Subcutaneous adipose tissue (tissue), 4 donors: Measurements from ENCODE around the gene EIF2AK2. TPM values are rescaled to one million over a fixed set of nuclear protein-coding genes. Genes with fewer than 3 reads are reported as not detected.

Experiments used
- total RNA-seq, 4 donors: library from RNA; depleted of rRNA; stranded (reverse); fragments of >200 nt; gene quantifications; one replicate each; pipeline ENCODE4 v1.1.0, GENCODE V29; 2016
- TF ChIP-seq, protein P1 (sequence below): fragments of 450-650 bp; IDR thresholded peaks from one replicate; pipeline ENCODE4 v1.5.1; 2016; ENCODE audit warnings: low read depth, mild to moderate bottlenecking, control low read depth, antibody characterized with exemption, moderate library complexity

EIF2AK2 gene
- total RNA-seq, 4 donors from 2014 or later: 24.2 to 30.2 (median 27.5) TPM

DNA sequence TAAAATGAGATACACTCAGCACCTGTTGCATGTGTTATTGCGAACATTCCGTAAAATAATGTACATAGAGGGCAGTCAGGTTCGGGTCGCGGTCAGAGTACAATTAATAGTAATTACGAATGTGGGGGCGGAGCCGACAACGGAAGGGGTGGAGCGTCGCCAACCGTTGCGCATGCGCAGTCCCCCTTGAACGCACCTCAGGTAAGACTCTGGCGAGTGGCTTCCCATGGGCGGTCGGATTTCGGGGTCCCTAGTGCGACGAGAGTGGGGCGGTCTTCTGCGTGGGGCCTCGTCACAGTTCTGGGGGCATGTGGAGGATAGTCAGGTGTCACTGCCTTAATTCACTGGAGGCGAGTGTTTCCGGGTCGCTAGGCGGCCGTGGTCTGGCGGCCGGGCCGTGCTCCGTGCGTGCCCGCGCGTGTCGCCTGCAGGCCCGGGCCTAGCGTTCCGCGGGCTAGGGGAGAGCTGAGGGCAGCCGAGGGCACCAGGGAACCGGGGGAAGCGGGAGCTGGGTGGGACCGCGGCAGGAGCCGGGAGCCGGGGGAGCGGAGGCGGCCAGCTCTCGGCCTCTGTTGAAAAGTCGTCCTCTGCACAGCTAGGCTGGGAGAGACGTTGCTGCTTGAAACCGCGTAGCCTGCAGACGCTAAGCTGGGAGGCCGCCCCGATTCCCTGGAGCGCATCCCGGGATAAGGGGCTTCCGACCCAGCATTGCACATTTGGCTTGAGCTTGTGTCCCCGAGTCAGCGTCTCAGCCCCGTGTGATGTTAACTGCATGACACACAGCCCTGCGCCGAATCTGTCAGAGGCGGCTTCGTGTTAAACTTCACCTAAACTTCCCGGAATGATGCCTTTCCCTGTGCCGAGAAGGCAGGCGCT lies 39.8 kb upstream of the EIF2AK2 start, which contains the start of gene CEBPZOS:
TSS of gene CEBPZOS (plus strand) at position 177 of the 876 bp plus-strand sequence. CDS start 3,209 bp downstream, outside the sequence.
- TF ChIP-seq, protein P1, sequence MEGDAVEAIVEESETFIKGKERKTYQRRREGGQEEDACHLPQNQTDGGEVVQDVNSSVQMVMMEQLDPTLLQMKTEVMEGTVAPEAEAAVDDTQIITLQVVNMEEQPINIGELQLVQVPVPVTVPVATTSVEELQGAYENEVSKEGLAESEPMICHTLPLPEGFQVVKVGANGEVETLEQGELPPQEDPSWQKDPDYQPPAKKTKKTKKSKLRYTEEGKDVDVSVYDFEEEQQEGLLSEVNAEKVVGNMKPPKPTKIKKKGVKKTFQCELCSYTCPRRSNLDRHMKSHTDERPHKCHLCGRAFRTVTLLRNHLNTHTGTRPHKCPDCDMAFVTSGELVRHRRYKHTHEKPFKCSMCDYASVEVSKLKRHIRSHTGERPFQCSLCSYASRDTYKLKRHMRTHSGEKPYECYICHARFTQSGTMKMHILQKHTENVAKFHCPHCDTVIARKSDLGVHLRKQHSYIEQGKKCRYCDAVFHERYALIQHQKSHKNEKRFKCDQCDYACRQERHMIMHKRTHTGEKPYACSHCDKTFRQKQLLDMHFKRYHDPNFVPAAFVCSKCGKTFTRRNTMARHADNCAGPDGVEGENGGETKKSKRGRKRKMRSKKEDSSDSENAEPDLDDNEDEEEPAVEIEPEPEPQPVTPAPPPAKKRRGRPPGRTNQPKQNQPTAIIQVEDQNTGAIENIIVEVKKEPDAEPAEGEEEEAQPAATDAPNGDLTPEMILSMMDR: no peak

GRCh38 chr2:37192551-37192950 lies 35.8 kb upstream of the EIF2AK2 start:
- TF ChIP-seq, protein P1: no peak

DNA sequence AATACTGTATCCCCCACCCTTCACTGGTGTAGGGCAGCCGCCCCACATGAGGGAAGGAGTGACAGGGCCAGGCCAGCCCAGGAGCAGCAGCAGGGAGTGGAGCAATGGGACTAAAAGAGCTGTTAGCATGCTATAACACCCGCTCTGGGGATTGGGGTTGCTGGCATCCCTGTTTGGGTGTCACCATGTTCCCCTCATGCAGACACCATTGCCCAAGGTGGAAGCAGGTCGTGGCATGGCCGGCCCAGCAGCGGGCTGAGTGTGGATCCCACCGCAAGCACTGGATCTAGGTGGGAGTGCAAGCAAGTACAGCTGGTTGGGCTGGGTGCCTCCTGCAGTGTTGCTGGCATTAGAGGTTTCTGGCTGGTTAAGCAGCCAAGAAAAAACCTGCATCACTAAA lies 35.0 kb upstream of the EIF2AK2 start:
- TF ChIP-seq, protein P1: no peak

- TF ChIP-seq, protein P1: no peak
Measured at GRCh38 chr2:37191253-37191652, 34.5 kb upstream of the EIF2AK2 start.

DNA sequence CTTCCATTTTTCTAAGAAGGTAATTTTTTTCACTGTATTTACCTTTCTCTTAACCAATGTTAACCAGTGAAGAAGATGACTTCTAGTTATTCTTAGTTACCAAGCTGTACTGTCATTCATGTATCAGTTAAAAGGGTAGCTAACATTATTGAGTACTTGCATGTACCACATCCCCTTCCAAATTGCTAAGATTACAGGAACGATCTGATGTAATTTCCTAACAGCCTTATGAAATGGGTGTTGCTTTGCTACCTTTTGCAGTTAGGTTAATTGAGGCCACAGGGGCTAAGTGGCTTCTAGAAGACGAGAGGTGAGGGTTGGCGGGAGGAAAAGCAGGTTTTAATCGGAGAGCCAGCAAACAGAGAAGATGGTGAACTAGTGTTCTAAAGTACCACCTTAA lies 33.5 kb upstream of the EIF2AK2 start:
- TF ChIP-seq, protein P1: no peak

GRCh38 chr2:37189452-37190153 lies 32.8 kb upstream of the EIF2AK2 start:
- TF ChIP-seq, protein P1: no peak

DNA sequence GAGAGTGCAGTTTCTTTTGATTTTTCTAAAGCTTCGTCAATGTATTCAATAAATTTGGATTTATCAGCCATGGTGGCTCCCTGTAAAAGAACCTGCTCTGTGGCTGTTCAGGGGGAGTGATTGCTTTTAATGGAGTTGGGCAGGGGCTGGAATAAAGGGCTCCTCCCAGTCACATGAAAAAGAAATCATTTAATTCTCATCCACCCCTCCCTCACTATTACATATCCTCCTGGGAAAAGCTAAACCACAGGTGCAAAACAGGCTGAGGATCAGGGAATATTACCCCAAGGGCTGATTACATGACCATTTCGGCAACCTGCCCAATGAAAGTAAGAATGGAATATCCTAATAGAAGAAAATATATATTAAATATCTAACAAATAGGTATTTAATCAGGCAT lies 31.8 kb upstream of the EIF2AK2 start, which contains the start of gene SULT6B1:
TSS of gene SULT6B1 (minus strand) at position 101 of the 400 bp plus-strand sequence. CDS start at position 71, 30 bp downstream.
- TF ChIP-seq, protein P1: no peak
